Breast epithelium (tissue), 4 donors: Measurements from ENCODE around the gene SCYL1. TPM values are rescaled to one million over a fixed set of nuclear protein-coding genes. Genes with fewer than 3 reads are reported as not detected.
A peak's percentile ranks its signal among the peaks of the same experiment; 100 is the strongest.

Source experiments
- DNase-seq, 2 donors: peaks; one replicate each; pipeline ENCODE4 v3.0.0-alpha.2; 2019; ENCODE audit warnings: low spot score in 2 of 2
- H3K27ac ChIP-seq, 2 donors: fragments of 200-600 bp; sonication (generic) in 1 of 2; one replicate each; pipeline ENCODE4 v1.5.1; 2016 to 2019; ENCODE audit warnings: mild to moderate bottlenecking in 1 of 2
- H3K27me3 ChIP-seq, 2 donors: fragments of 200-600 bp; sonication (generic) in 1 of 2; one replicate each; pipeline versions ENCODE4 v1.5.1 to v1.6.0; 2017 to 2019; ENCODE audit warnings: control low read depth in 1 of 2, mild to moderate bottlenecking in 1 of 2
- H3K36me3 ChIP-seq: fragments of 200-600 bp; one replicate; pipeline ENCODE4 v1.5.1; 2019
- H3K4me1 ChIP-seq, 2 donors: fragments of 200-600 bp; sonication (generic); one replicate each; pipeline ENCODE4 v1.5.1; 2016 to 2019; ENCODE audit warnings: control low read depth in 1 of 2
- H3K4me3 ChIP-seq, 3 donors: fragments of 200-600 bp; sonication (generic); 1 replicate in 2 of 3; 2 replicates in 1 of 3; pipeline ENCODE4 v1.5.1; 2016 to 2019; ENCODE audit warnings: mild to moderate bottlenecking in 3 of 3, moderate library complexity in 2 of 3
- H3K9me3 ChIP-seq, 2 donors: fragments of 200-600 bp; sonication (generic) in 1 of 2; one replicate each; pipeline ENCODE4 v1.5.1; 2016 to 2019; ENCODE audit warnings: control low read depth in 1 of 2
- CTCF ChIP-seq, 3 donors: fragments of 450-650 bp; IDR thresholded peaks; one replicate each; pipeline ENCODE4 v1.5.1; 2016 to 2017; ENCODE audit warnings: antibody characterized with exemption in 3 of 3, mild to moderate bottlenecking in 3 of 3, moderate library complexity in 3 of 3
- POLR2A ChIP-seq: fragments of 450-650 bp; IDR thresholded peaks from one replicate; pipeline ENCODE4 v1.6.1; 2016; ENCODE audit warnings: antibody characterized with exemption, mild to moderate bottlenecking, moderate library complexity
- POLR2AphosphoS5 ChIP-seq, 3 donors: sonication (generic); formaldehyde crosslinking; IDR thresholded peaks; one replicate each; pipeline ENCODE4 v1.6.1; 2017; ENCODE audit warnings: antibody characterized with exemption in 3 of 3
- intact Hi-C: fragments of 100-400 bp; cut with DNase I; formaldehyde crosslinking; loops from one replicate; pipeline ENCODE4 v1.15.1; 2023; ENCODE audit warnings: low total_unique reads
- total RNA-seq, 3 donors: library from RNA; depleted of rRNA; stranded (reverse); fragments of >200 nt; gene quantifications; one replicate each; pipeline ENCODE4 v1.1.0, GENCODE V29; 2016

The SCYL1 gene
- total RNA-seq, 3 donors from 2014 or later, result 74.1 to 83.4 (median 83.2) TPM

GRCh38 chr11:65545853-65546216, 21.0 kb downstream of the SCYL1 start:
- H3K4me3 ChIP-seq, result peak overlapping the region in 2 of 3 donors; percentile 48 to 61
- peaks cover 6 to 12% of the 10 kb centered on the region in 2 donors for H3K4me1 ChIP-seq
- no peak for DNase-seq
- H3K9me3 ChIP-seq, result no peaks in the 10 kb centered on the region
- H3K27ac ChIP-seq, result peak overlapping the region; percentile 70 to 84
- intact Hi-C loops, result no loop called here
- no peaks in the 10 kb centered on the region for H3K27me3 ChIP-seq
- TF ChIP-seq CTCF (IDR thresholded peaks at IDR 0.05) (no peak), POLR2A (no peak), POLR2AphosphoS5 (IDR thresholded peaks at IDR 0.05) (no peak)
- H3K36me3 ChIP-seq, result no peaks in the 10 kb centered on the region

- intact Hi-C loops, result no loop called here
- no peaks in the 10 kb centered on the region for H3K36me3 ChIP-seq
Measured at GRCh38 chr11:65546217-65546958, 21.5 kb downstream of the SCYL1 start.

GRCh38 chr11:65547446-65548125, 22.7 kb downstream of the SCYL1 start:
- Histone ChIP-seq H3K36me3 (no peaks in the 10 kb centered on the region), H3K9me3 (no peaks in the 10 kb centered on the region)

More at GRCh38 chr11:65546217-65546958, 21.5 kb downstream of the SCYL1 start:
- TF ChIP-seq POLR2AphosphoS5 (IDR thresholded peaks at IDR 0.05) (peak in 1 of 3 donors; percentile 16), CTCF (IDR thresholded peaks at IDR 0.05) (no peak)
- Histone ChIP-seq H3K27ac (peak overlapping the region; percentile 70 to 84), H3K27me3 (no peaks in the 10 kb centered on the region), H3K4me3 (peak overlapping the region; percentile 22 to 61 (median 48)), H3K9me3 (no peaks in the 10 kb centered on the region), H3K4me1 (peaks cover 3 to 7% of the 10 kb centered on the region in 2 donors)
- peak; percentile 88 to 94 for DNase-seq

GRCh38 chr11:65548395-65548794, 23.5 kb downstream of the SCYL1 start:
- no peaks in the 10 kb centered on the region for H3K36me3 ChIP-seq
- no peak overlapping the region for H3K4me3 ChIP-seq
- no peaks in the 10 kb centered on the region for H3K27me3 ChIP-seq
- no peak overlapping the region for H3K27ac ChIP-seq
- no peak for DNase-seq
- H3K9me3 ChIP-seq, result no peaks in the 10 kb centered on the region
- intact Hi-C loops, result no loop called here
- H3K4me1 ChIP-seq, result no peaks in the 10 kb centered on the region
- TF ChIP-seq POLR2A, result no peak
- no peak for TF ChIP-seq POLR2AphosphoS5 (IDR thresholded peaks at IDR 0.05)
- no peak for TF ChIP-seq CTCF (IDR thresholded peaks at IDR 0.05)

More at GRCh38 chr11:65547446-65548125, 22.7 kb downstream of the SCYL1 start:
- Histone ChIP-seq H3K27me3 (no peaks in the 10 kb centered on the region), H3K4me3 (no peak overlapping the region), H3K27ac (peak overlapping the region in 1 of 2 donors; percentile 19), H3K4me1 (no peaks in the 10 kb centered on the region)
- intact Hi-C loops, result no loop called here
- TF ChIP-seq POLR2AphosphoS5 (IDR thresholded peaks at IDR 0.05) (no peak), CTCF (IDR thresholded peaks at IDR 0.05) (no peak), POLR2A (no peak)
- no peak for DNase-seq

- intact Hi-C loops, result no loop called here
- Histone ChIP-seq H3K4me3 (no peak overlapping the region), H3K36me3 (no peaks in the 10 kb centered on the region), H3K4me1 (no peaks in the 10 kb centered on the region), H3K27ac (no peak overlapping the region), H3K9me3 (no peaks in the 10 kb centered on the region), H3K27me3 (no peaks in the 10 kb centered on the region)
- TF ChIP-seq CTCF (IDR thresholded peaks at IDR 0.05), result no peak
- no peak for TF ChIP-seq POLR2AphosphoS5 (IDR thresholded peaks at IDR 0.05)
- no peak for TF ChIP-seq POLR2A
- DNase-seq, result no peak
Measured at GRCh38 chr11:65549096-65549495, 24.2 kb downstream of the SCYL1 start.
